ENCODE measurements around the gene AGL. TPM values are rescaled to one million over a fixed set of nuclear protein-coding genes. Genes with fewer than 3 reads are reported as not detected.
A peak's percentile ranks its signal among the peaks of the same experiment; 100 is the strongest.
"Not testable (repeated sequence)": the region's sequence is repeated elsewhere in the genome, so short reads cannot be mapped to it uniquely, and the experiment has no call there.

AGL gene
- total RNA-seq, 1 donor from 2014 or later: 9.9 TPM

DNA sequence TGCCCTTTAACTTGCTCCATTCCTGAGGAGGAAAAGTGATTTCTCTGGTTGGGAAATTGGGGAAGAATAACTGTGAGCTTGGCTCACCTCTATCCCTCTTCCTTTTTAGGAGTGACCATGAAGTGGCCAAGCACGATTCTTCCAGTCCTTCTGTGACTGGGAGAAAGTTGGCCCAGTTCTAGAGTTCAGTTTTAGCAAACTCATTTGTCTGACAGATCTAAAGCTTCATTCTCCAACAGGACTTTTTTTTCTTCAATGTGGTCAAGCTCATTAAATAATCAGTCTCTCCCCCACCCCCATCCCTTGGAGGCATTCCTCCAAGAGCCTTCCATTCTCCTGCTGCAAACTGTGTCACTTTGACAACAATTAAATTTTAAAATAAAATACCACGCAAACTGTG lies 6.4 kb upstream of the AGL start:
- Histone ChIP-seq H3K4me3 (no peak overlapping the region), H3K36me3 (no peaks in the 10 kb centered on the region), H3K9me3 (no peaks in the 10 kb centered on the region), H3K4me1 (no peaks in the 10 kb centered on the region), H3K27ac (peak overlapping the region; percentile 23 to 42), H3K27me3 (no peaks in the 10 kb centered on the region)
- intact Hi-C loops (cut with DNase I): loop anchor here (10.0 kb wide), 1 partner anchor 1051 kb away; the partner anchor contains the start of genes EXTL2 and SLC30A7
- no peak for DNase-seq (ENCODE audit: low spot score in 2 of 2)
- no peak for TF ChIP-seq CTCF (IDR thresholded peaks at IDR 0.05)

DNA sequence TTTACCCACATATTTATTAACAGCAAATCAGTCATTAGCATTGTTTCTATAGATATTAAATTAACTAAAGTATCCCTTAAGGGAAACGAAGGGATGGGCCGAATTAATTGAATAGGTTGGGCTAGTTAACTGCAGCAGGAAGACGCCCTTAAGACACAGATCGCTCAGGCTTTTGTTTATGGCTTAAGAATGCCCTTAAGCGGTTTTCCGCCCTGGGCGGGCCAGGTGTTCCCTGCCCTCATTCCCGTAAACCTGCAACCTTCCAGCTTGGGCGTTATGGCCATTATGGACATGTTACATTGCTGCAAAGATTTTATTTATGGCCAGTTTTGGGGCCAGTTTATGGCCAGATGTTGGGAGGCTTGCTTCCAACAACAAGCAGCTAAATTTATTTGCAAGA lies 5.0 kb upstream of the AGL start:
- H3K27ac ChIP-seq; H3K36me3 ChIP-seq; H3K27me3 ChIP-seq; DNase-seq (ENCODE audit: low spot score in 2 of 2); H3K4me1 ChIP-seq; H3K4me3 ChIP-seq; H3K9me3 ChIP-seq: not testable (repeated sequence)
- intact Hi-C loops (cut with DNase I): loop anchor here (5.0 to 10.0 kb wide), 2 partner anchors 402 to 1050 kb away; partner anchors contain the start of genes DBT, EXTL2 and SLC30A7

GRCh38 chr1:99849413-99849743 lies 783 bp upstream of the AGL start:
- Histone ChIP-seq H3K27me3 (no peaks in the 10 kb centered on the region), H3K36me3 (peaks cover 0 to 2% of the 10 kb centered on the region in 2 donors), H3K9me3 (no peaks in the 10 kb centered on the region), H3K4me1 (peaks cover 4 to 6% of the 10 kb centered on the region in 2 donors), H3K4me3 (peak overlapping the region; percentile 84 to 86), H3K27ac (peak overlapping the region; percentile 89)
- no peak for TF ChIP-seq CTCF (IDR thresholded peaks at IDR 0.05)
- DNase-seq (ENCODE audit: low spot score in 2 of 2): no peak
- intact Hi-C loops (cut with DNase I): loop anchor here (5.0 to 10.0 kb wide), 2 partner anchors 398 to 1045 kb away; partner anchors contain the start of genes DBT, EXTL2 and SLC30A7

DNA sequence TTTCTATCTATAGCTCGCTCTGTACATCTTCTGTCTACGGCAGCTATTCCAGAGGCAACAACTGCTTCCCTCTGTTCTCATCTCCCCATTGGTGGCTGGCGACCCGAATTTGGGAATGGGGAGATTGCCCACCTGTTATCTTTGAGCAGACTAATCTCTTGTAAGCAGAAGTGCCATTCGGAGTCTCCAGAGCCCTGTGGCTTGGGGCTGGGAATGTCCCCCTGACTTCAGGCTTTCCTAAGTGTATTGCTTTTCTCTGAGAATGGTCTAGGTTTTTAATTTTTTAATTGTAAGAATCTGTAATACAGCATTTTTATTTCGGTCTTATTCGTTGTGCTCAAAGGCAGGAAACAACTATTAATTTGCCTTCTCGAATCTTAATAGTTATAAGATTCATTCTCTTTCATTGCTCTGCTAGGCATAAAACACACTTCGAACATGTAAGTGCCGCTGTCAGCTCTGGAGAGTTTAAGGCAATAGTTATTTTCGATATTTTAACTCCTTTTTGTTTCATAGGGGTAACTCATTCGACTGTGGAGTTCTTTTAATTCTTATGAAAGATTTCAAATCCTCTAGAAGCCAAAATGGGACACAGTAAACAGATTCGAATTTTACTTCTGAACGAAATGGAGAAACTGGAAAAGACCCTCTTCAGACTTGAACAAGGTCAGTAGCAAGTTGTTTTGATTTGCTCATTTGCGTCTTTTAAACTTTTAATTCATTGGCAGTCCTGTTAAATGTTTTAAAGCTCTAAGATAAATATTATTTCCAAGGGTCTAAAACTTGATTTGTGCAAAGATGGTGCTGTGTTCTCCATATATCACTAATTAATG lies 514 bp downstream of the AGL start:
- intact Hi-C loops (cut with DNase I): loop anchor here (2.0 to 5.0 kb wide), 5 partner anchors 42 to 507 kb away; partner anchors contain the start of genes SASS6, SLC35A3 and TRMT13
- Histone ChIP-seq H3K36me3 (peaks cover 0 to 4% of the 10 kb centered on the region in 2 donors), H3K9me3 (no peaks in the 10 kb centered on the region), H3K4me1 (peaks cover 4 to 6% of the 10 kb centered on the region in 2 donors), H3K27ac (peak overlapping the region; percentile 89), H3K4me3 (peak overlapping the region; percentile 84 to 86), H3K27me3 (no peaks in the 10 kb centered on the region)
- TF ChIP-seq CTCF (IDR thresholded peaks at IDR 0.05): no peak
- DNase-seq (ENCODE audit: low spot score in 2 of 2): no peak

DNA sequence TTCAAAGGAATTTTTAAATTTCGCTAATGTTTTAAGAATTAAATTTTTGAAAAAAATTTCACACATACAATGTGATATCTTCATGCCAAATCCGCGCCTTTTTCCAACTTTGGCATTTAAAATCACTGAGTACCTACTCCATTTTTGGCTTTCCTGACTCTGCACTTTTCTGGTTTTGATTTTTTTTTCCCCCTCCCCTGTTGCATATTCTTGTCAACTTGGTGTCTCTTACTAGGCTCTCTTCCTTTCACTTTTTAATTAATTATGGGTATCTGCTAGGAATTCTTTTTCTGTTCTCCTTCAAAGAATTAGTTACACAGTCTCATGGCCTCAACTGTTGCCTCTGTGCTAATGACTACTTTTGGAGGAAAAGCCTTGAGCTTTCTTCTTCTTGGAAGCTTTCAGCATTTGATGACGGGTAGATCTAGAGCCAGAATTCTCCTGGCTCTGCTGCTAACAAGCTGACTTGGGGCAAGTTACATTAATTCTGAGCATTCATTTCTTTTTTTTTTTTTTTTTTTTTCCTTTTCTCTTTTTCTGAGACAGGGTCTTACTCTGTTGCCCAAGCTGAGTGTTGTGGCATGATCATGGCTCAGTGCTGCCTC lies 1.8 kb downstream of the AGL start:
- no peak for TF ChIP-seq CTCF (IDR thresholded peaks at IDR 0.05)
- Histone ChIP-seq H3K36me3 (peaks cover 0 to 9% of the 10 kb centered on the region in 2 donors), H3K4me3 (peak overlapping the region in 1 of 2 donors; percentile 84), H3K27ac (no peak overlapping the region), H3K4me1 (peaks cover 4 to 6% of the 10 kb centered on the region in 2 donors), H3K27me3 (no peaks in the 10 kb centered on the region), H3K9me3 (no peaks in the 10 kb centered on the region)
- intact Hi-C loops (cut with DNase I): loop anchor here (2.0 to 5.0 kb wide), 5 partner anchors 43 to 505 kb away; partner anchors contain the start of genes SASS6, SLC35A3 and TRMT13
- no peak for DNase-seq (ENCODE audit: low spot score in 2 of 2)

DNA sequence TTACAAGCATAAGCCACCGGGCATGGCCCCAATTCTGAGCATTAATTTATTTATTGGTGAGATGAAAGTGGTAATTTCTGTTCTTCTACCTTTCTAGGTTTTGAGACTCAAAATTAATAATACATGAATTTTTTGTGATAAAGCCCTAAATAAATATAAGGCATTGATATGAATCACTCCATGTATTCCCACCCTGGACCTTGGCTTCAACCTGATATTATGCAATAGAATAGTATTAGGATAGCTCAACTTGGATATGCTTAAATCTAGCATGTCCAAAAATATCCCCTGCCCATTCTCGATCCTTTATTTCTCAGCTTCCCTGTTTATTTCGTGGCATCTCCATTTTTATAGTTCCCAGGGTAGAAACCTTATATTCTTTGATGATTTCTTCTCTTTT lies 2.5 kb downstream of the AGL start:
- H3K4me1 ChIP-seq: peaks cover 4 to 6% of the 10 kb centered on the region in 2 donors
- no peaks in the 10 kb centered on the region for H3K9me3 ChIP-seq
- H3K27ac ChIP-seq: no peak overlapping the region
- H3K4me3 ChIP-seq: no peak overlapping the region
- intact Hi-C loops (cut with DNase I): loop anchor here (5.0 kb wide), 4 partner anchors 115 to 505 kb away; partner anchors contain the start of genes SASS6, SLC35A3 and TRMT13
- TF ChIP-seq CTCF (IDR thresholded peaks at IDR 0.05): no peak
- DNase-seq (ENCODE audit: low spot score in 2 of 2): no peak
- H3K27me3 ChIP-seq: no peaks in the 10 kb centered on the region
- H3K36me3 ChIP-seq: peaks cover 0 to 9% of the 10 kb centered on the region in 2 donors
